ENCODE data around the gene WDR64. TPM values are rescaled to one million over a fixed set of nuclear protein-coding genes. Genes with fewer than 3 reads are reported as not detected.
"Not testable (repeated sequence)": the region's sequence is repeated elsewhere in the genome, so short reads cannot be mapped to it uniquely, and the experiment has no call there.

WDR64 gene
- total and polyA plus RNA-seq, 8 donors, result not detected

GRCh38 chr1:241802863-241803262 is 150.8 kb downstream of the WDR64 start:
- no peak overlapping the region for H3K4me3 ChIP-seq
- no peaks in the 10 kb centered on the region for H3K4me1 ChIP-seq
- 61 to 66% methylated on average over 3 of the region's 3 CpGs for WGBS, 2 donors
- H3K27ac ChIP-seq, result no peak overlapping the region
- H3K27me3 ChIP-seq, result no peaks in the 10 kb centered on the region
- DNase-seq, result no peak
- intact Hi-C loops (cut with DNase I), result no loop called here
- no peak for TF ChIP-seq CTCF (IDR thresholded peaks at IDR 0.05)
- H3K36me3 ChIP-seq, result no peaks in the 10 kb centered on the region
- H3K9me3 ChIP-seq, result no peaks in the 10 kb centered on the region
- FAIRE-seq, result no peak
- no peak for ATAC-seq

GRCh38 chr1:241804706-241805105 is 152.6 kb downstream of the WDR64 start:
- DNase-seq; H3K27me3 ChIP-seq; H3K36me3 ChIP-seq; FAIRE-seq; H3K9me3 ChIP-seq; ATAC-seq; H3K4me1 ChIP-seq; H3K4me3 ChIP-seq; intact Hi-C loops (cut with DNase I); H3K27ac ChIP-seq: not testable (repeated sequence)
- 76 to 83% methylated on average over 4 of the region's 4 CpGs for WGBS, 2 donors

- H3K36me3 ChIP-seq, result no peaks in the 10 kb centered on the region
- WGBS, 2 donors, result 45 to 52% methylated on average over 2 of the region's 2 CpGs
- no peaks in the 10 kb centered on the region for H3K4me1 ChIP-seq
- FAIRE-seq (no peak), ATAC-seq (no peak), DNase-seq (no peak)
- H3K27me3 ChIP-seq, result no peaks in the 10 kb centered on the region
- no peak overlapping the region for H3K27ac ChIP-seq
- TF ChIP-seq CTCF (IDR thresholded peaks at IDR 0.05), result no peak
- intact Hi-C loops (cut with DNase I), result no loop called here
- no peak overlapping the region for H3K4me3 ChIP-seq
- no peaks in the 10 kb centered on the region for H3K9me3 ChIP-seq
Observed at GRCh38 chr1:241808265-241808664, 156.2 kb downstream of the WDR64 start.

- DNase-seq (no peak), FAIRE-seq (no peak), ATAC-seq (peak in 1 of 4 donors; percentile 36)
- no peak for TF ChIP-seq CTCF (IDR thresholded peaks at IDR 0.05)
- H3K4me3 ChIP-seq, result no peak overlapping the region
- H3K9me3 ChIP-seq, result no peaks in the 10 kb centered on the region
- 79 to 84% methylated on average over 8 of the region's 8 CpGs for WGBS, 2 donors
- H3K27ac ChIP-seq, result no peak overlapping the region
- H3K4me1 ChIP-seq, result no peaks in the 10 kb centered on the region
- intact Hi-C loops (cut with DNase I), result no loop called here
- H3K27me3 ChIP-seq, result no peaks in the 10 kb centered on the region
- no peaks in the 10 kb centered on the region for H3K36me3 ChIP-seq
Observed at GRCh38 chr1:241810769-241811405, 158.8 kb downstream of the WDR64 start.

- no peak overlapping the region for H3K4me3 ChIP-seq
- ATAC-seq, result no peak
- intact Hi-C loops (cut with DNase I), result no loop called here
- H3K9me3 ChIP-seq, result no peaks in the 10 kb centered on the region
- TF ChIP-seq CTCF (IDR thresholded peaks at IDR 0.05), result no peak
- DNase-seq, result no peak
- H3K27me3 ChIP-seq, result no peaks in the 10 kb centered on the region
- FAIRE-seq, result no peak
- H3K36me3 ChIP-seq, result no peaks in the 10 kb centered on the region
- 69 to 77% methylated on average over 8 of the region's 8 CpGs for WGBS, 2 donors
- H3K4me1 ChIP-seq, result no peaks in the 10 kb centered on the region
- no peak overlapping the region for H3K27ac ChIP-seq
Observed at GRCh38 chr1:241813768-241814320, 161.8 kb downstream of the WDR64 start.

Data from pancreas (tissue), 10 donors.